Measurements from ENCODE around the gene RIMBP3C.
"Not testable (repeated sequence)": the region's sequence is repeated elsewhere in the genome, so short reads cannot be mapped to it uniquely, and the experiment has no call there.

Gene RIMBP3C

DNA sequence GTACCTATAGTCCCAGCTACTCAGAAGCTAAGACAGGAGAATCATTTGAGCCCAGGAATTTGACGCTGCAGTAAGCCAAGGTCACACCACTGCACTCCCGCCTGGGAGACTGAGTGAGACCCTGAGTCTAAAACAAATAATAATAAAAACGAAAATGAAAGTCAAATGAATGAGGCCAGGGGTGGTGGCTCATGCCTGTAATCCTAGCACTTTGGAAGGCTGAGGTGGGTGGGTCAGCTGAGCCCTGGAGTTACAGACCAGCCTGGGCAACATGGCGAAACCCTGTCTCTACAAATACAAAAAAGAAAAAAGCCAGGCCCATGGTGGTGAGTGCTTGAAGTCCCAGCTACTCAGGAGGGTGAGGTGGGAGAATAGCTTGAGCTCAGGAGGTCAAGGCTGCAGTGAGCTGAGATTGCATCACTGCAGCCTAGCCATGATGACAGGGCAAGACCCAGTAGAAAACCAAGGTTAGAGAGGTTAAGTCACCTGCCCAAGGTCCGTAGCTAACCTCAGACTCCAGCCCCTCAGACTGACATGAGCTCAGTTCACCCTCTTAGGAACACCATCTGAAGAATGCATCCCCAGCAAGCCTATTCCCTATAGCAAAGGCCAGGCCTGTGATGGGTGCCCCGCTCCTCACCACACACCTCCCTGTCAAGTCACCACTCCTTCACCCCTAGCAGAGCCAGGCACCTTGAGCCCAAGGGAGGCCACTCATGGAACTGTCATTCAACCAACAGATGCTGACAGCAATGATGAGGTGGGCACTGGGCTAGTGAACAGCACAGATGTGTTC lies 24.4 kb downstream of the RIMBP3C start:
- DNase-seq (ENCODE audit: low read depth) = not testable (repeated sequence)

DNA sequence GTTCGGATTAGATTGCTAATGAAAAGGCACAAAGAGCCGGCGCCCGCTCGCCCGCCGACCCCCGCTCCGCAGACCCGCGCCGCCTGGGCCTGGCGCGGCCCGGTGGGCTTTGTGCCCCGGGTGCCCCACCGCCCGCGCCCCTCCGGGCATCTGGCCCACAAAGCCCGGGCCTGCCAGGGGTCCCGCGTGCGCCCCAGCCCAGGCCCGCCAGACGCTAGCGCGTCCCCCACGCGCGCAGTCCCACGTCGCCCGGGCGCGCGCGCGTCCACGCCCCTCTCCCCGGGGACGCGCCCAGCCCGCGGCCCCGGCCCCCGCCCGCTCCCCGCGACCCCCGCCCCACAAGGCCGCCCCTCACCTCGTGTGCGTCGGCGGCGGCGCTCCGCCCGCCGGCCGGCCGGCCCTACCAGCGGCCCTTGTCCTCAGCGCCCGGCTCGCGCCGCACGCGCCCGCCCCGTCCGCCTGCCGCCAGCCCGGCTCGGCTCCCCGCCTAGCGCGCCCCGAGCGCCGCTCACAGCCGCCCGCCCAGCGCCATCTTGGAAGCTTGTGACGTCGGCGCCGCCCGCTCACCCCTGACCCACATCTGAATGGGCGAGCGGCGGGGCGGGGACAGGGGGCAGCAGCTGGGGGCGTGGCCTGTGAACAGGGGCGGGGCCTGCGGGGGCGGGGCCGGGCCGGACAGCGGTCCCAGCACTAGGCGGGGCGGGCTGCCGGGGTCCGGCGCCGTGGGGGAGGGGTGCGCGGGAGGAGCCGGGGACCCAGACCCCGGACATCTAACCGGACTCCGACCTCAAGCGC lies 34.1 kb downstream of the RIMBP3C start:
- not testable (repeated sequence) for DNase-seq (ENCODE audit: low read depth)

- DNase-seq (ENCODE audit: low read depth) = not testable (repeated sequence)
These were observed 34.7 kb downstream of the RIMBP3C start for GRCh38 chr22:21516522-21516921.

DNA sequence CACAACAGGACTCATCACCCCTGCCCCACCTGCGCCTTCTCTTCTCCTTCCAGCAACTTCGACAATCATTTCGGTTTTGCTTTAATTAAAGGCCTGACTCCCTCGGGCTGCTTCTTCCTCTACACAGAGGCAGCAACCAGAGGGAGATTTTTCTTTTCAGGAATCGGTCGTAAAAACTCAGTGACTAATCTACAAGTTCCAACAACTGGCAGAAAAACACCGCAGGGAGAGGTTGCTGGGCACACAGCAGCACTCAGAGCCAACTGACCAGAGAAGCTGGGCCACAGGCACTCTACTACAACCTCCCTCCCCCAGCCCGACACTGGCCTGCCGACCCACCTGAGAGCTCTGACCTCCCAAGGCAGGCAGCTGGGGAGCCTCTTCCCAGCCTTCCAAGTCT lies 36.0 kb downstream of the RIMBP3C start:
- not testable (repeated sequence) for DNase-seq (ENCODE audit: low read depth)

GRCh38 chr22:21514117-21514516 lies 37.1 kb downstream of the RIMBP3C start:
- DNase-seq (ENCODE audit: low read depth) = not testable (repeated sequence)

GRCh38 chr22:21512022-21512421 lies 39.2 kb downstream of the RIMBP3C start:
- not testable (repeated sequence) for DNase-seq (ENCODE audit: low read depth)

DNA sequence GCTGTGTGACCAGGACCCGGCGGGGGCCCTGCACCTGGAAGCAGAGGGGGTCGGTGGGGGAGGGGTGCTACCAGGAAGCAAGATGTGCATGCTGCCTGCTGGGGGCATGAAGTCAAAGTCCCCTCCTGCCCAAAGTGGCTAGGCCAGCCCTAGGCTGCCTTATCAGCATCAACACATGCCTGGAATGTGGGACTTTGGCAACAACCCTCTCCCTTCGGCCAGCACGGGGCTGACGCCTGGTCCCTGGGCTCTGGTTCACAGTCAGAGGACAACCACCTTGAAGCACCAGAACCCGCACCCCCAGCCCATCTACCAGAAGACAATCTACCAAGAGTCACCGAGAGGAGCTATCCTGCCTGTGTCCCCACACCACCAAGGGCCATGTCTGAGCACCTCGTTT lies 40.9 kb downstream of the RIMBP3C start:
- DNase-seq (ENCODE audit: low read depth) = not testable (repeated sequence)

GRCh38 chr22:21499623-21500506 lies 51.4 kb downstream of the RIMBP3C start:
- DNase-seq (ENCODE audit: low read depth) = not testable (repeated sequence)

- DNase-seq (ENCODE audit: low read depth) = not testable (repeated sequence)
These were observed 52.8 kb downstream of the RIMBP3C start for GRCh38 chr22:21498489-21498888.

GRCh38 chr22:21497984-21498383 lies 53.3 kb downstream of the RIMBP3C start:
- DNase-seq (ENCODE audit: low read depth) = not testable (repeated sequence)
